Activated CD4-positive, alpha-beta T cell treated with anti-CD3 and anti-CD28 coated beads, Interleukin-2, Interleukin-4, amounts not matched to agents 100 ng/mL and 50 ng/mL, durations not matched to agents 16 hours and 8 hours (primary cell): ENCODE results near the gene TRIO.

Experiments
- DNase-seq: peaks from one replicate; pipeline ENCODE4 v3.0.0-alpha.2; 2020; ENCODE audit warnings: low spot score

TRIO gene

DNA sequence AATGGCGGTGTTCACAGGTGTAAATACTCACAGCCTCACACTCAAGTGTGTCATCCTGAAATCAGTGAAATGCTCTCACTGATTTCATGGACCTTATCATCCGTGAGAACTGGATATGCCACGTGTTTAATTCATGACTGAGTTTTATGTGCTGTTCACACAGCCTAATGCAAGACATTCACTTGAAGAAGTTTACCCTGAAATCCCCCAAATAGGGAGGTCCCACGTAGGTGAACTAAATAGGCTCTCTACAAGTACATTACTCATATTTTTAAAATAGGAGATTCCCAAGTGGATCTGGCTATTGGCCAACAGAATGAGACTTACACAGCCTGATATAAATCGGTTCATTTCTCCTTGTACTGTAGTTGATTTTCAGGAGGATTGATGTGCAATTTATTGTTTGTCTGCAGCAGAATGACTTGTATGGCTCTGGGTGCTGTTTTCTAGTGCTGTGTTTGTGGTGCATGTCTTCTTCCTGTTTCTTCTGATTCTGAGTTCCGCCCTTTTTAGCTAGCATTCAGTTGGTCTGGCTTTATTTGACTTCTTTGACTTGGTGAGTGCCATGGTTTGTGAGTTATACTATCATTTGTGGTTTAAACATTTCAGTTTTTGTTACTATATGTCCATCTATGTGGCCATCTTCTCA, 25.1 kb downstream of the TRIO start:
- DNase-seq = no peak

- no peak for DNase-seq
Measured at GRCh38 chr5:14168793-14169262, 25.7 kb downstream of the TRIO start.

DNA sequence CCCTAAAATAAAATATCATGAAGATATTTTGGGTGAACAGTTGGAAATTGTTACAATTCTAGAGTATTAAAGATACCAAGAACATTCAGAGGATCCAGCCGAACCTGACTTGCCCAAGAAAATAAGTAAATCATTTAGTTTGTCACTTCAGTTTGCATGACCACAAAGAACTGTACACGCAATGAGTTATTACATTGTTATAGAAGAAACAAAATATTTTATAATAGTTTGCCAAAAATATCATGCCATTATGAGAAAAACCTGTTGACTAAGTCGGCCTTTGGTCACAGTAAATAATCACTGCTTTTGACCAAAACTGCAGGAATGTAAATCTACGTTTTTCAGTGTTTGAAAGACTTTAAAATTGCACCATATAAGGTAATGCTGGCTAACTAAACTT, 27.9 kb downstream of the TRIO start:
- DNase-seq = no peak

DNA sequence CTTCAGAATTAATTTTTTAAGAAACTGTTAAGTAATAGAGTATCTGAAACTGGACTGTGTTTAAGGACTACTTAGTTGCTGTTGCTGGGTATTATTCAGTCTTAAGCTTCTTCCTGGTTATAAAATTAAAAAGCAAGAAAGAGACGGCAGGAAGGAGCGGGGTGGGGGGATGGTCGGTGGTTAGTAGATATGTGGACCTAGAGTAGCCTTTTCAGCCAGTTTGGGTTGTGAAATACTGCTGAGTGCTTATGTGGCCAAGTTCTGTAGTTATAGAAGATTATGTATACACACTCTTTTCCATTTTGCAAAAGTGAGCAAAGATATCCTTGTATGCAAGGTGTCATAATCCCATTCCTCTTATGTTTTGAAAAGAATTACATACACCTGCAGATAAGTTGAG, 28.5 kb downstream of the TRIO start:
- DNase-seq = no peak

- no peak for DNase-seq
Measured at GRCh38 chr5:14172149-14172795, 29.1 kb downstream of the TRIO start.

GRCh38 chr5:14173377-14174229, 30.5 kb downstream of the TRIO start:
- no peak for DNase-seq

DNA sequence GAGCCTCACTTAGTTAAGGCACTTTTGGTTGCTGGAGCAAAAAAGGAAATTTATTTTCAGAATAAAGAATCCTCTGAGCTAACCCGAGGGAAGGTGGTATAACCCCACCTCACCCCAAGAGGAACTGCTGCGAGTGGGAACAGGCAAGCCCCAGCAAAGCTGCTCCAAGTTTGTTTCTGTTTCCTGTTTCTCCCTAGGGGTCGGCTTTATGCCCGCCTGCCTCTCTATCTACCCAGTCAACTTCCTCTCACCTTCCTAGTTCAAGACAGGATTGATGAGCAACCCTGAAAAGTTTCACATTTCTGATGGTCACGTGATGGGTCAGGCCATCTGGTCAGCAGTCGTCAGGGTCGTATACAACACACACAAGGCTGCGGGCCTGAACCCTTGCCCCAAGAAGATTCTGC, 31.1 kb downstream of the TRIO start:
- no peak for DNase-seq

DNA sequence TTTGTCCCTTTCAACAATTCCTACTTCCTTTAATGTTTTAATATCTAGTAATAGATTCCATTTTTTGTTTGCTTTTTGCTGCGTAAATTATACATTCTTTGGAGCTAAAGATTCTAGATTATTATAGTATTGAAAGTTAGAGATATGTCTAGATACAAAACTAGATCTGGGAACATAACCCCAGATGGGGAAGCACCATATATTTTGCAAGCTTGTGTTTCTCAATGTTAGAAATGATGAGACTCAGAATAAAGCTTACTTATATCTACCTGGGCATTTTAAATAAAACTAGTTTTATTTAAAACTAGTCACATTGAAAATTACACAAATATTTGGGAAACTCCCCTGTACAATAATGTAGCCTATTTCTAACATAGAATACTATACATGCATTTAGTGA, 32.2 kb downstream of the TRIO start:
- no peak for DNase-seq

GRCh38 chr5:14176888-14177287, 33.7 kb downstream of the TRIO start:
- no peak for DNase-seq

DNA sequence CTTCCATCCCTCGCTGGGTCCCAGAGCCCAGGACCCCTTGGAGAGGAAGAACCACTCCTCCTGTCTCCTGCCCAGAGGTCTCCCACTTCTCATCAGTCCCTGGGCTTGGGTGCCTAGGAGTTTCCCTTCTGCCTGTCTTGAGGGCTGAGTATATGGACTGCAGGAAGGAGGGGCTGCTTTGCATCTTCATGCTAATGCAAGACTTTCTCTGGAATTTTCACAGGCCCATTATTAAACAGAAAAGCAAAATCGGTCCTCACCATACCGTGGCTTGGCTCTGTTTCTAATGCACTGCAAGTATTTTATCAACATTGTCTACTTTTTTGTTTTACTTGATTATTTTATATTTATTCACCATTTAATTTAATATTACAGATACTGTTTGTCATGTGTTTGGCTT, 34.5 kb downstream of the TRIO start:
- DNase-seq = no peak

- no peak for DNase-seq
Measured at GRCh38 chr5:14178091-14178490, 34.9 kb downstream of the TRIO start.

DNA sequence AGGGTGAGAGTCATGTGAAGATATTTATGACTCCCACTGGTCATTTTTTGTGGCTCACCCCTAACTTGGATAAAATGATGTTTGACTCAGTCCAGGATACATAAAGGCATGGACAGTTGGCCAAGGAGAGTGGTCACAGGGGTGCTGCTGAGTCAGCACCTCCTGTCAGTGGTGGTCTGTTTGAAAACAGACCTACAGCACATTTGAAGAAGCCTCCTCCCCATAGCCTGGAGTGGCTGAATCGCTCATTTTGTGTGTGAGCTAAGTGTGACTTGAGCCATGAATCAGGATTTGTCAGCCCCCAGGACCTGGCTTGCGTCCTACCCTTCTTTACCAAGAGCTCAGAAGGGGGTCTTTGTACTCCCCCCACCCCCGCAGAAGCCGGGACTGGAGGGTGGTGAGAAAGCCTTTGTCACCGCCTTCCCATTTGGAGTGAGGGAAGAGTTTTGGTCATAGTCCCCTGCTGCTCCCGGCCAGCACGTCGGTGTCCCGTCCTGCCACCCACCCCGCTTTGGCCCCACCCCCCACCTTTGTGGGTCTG, 35.6 kb downstream of the TRIO start:
- DNase-seq = no peak

- DNase-seq = no peak
Measured at GRCh38 chr5:14179446-14179845, 36.3 kb downstream of the TRIO start.

DNA sequence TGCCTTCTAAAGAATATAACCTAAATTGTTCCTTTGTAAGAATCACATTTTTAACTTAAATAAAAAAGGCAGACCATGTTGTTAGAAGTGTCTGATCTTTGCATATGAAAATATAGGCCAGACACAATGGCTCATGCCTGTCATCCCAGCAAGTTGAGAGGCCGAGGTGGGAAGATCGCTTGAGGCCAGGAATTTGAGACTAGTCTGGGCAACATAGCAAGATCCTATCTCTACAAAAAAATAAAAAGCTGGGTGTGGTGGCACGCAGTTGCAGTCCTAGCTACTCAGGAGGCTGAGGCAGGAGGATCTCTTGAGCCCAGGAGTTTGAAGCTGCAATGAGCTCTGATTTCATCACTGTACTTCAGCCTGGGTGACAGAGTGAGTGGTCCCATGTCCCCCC, 37.3 kb downstream of the TRIO start:
- DNase-seq = no peak

DNA sequence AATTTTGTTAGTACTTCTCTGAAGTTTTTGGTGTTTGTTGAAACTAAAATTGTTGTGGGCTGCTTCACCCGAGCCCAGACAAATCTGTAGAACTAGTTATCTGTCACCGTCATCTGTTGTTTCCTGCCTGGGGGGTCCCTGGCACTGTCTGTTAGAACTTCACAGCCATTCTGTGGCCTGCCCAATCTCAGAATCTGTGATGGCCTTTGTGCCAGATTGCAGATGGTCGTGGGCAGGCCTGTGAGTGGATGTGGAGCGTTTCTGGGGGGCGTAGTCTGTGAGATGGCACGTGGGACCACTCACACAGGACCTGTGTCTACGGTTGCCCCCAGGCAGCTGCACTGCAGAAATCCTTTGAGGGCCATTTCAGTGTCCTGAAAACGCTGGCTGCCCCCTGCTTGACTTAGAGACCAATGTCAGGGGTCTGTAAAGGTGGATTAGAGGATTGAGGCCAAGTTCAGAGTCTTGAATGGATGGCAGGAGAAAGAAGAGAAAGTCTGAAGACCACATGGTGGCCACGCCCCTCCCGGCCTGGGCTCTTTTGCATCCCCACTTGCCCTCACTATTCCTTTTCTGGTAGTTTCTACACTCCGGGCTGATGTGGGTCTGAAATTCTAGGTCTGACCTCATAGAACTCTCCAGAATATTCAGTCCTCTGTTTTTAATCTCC, 38.3 kb downstream of the TRIO start:
- no peak for DNase-seq

DNA sequence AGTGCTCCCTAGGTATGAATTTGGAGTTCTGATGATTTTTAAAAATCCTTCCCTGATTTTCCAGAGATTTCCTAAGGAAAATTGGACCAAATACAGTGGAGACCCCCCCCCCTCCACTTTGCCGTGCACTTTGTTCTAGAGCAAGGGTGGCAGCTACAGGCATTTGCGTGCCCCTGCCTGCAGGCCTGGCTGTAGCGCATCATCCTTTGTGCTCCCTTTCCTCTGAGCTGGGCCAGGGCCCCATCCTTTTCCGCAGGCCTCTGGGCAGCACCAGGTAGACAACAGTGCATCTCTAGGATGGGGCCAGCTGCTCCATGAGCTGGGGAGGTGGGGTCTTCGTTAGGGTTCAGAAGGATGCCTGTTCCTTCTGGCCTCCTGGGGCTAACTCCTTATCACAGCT, 39.6 kb downstream of the TRIO start:
- DNase-seq = no peak

- DNase-seq = no peak
Measured at GRCh38 chr5:14183187-14183939, 40.2 kb downstream of the TRIO start.

DNA sequence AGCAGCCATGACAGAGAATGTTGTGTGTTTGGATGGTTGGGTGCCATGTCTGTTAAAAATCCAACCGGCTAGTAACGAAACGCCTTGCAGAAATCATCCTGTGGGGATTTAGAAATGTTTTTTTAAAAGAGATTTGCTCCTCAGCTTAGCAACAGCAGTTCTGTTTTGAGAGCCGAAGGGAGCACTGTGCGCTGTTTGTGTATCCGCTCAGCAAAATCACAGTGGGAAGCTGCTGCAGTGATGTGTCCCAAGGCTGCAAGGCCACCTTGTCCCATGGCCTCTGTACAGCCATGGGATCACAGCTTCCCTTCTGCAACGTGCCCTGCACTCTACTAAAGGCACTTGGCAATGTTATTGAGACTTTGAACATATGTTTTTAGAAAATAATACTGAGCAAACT, 40.9 kb downstream of the TRIO start:
- DNase-seq = no peak

DNA sequence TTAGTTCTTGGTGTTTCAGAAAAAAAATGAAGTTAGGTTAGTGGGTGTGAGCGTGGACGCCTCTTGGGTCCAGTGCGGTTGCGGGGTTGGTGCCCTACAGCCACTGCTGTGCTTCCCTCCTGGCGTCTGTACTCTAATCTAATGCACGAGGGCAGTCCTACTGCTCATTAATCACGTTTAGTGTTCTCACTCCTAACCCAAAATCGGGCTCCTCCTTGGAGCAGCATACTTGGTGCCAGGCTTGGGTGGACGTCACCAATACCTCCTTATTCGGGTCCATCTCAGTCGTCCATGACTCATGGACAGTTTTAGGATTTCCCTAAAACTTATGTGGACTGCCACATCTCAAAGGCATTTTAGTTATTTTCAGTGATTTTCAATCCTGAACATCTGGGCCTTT, 41.6 kb downstream of the TRIO start:
- no peak for DNase-seq

DNA sequence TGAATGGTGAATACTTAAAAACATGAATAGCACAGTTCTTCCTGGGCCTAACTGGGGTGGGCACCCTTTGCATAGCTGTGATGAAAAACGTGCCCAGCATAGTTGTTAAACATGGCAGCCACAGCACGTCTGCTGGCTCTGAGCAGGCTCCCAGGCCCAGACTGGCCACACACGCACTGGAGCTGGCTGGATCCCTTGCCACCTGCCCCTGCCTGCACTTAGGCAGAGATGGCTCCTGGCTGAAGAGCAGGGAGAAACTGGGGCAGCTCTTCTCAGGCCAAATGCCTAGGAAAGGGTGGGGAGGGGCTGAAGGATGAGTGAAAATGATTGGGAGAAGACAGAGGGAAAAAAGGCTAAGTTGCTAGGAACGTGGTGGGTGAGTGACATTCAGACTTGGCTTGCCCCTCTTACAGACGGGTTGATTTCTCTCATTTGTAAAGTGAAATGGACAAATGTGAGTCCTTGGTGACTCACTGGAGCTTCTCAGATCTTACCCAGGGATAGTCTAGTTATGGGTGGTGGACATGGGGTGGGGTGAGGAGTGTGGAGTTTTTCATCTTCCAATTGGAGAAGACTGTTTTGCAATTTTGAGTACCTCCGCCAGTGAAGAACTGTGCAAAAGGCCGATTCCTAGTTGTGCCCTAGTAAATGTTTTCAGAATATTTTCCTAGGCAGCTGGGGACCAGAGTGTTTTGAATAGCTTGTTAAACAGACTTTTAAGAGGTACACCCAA, 42.4 kb downstream of the TRIO start:
- no peak for DNase-seq
